ENCODE measurements around the gene SRPK2.

Gene SRPK2

GRCh38 chr7:105141068-105141467, 247.7 kb downstream of the SRPK2 start:
- DNase-seq (ENCODE audit: extremely low read depth, low read depth): peak; percentile 10

GRCh38 chr7:105139381-105139780, 249.3 kb downstream of the SRPK2 start:
- TF ChIP-seq, protein P1, sequence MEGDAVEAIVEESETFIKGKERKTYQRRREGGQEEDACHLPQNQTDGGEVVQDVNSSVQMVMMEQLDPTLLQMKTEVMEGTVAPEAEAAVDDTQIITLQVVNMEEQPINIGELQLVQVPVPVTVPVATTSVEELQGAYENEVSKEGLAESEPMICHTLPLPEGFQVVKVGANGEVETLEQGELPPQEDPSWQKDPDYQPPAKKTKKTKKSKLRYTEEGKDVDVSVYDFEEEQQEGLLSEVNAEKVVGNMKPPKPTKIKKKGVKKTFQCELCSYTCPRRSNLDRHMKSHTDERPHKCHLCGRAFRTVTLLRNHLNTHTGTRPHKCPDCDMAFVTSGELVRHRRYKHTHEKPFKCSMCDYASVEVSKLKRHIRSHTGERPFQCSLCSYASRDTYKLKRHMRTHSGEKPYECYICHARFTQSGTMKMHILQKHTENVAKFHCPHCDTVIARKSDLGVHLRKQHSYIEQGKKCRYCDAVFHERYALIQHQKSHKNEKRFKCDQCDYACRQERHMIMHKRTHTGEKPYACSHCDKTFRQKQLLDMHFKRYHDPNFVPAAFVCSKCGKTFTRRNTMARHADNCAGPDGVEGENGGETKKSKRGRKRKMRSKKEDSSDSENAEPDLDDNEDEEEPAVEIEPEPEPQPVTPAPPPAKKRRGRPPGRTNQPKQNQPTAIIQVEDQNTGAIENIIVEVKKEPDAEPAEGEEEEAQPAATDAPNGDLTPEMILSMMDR (IDR thresholded peaks at IDR 0.05; ENCODE audit: low read depth, low read length): no peak
- DNase-seq (ENCODE audit: extremely low read depth, low read depth): no peak

More at GRCh38 chr7:105141068-105141467, 247.7 kb downstream of the SRPK2 start:
- TF ChIP-seq, protein P1 (IDR thresholded peaks at IDR 0.05; ENCODE audit: low read depth, low read length): peak; percentile 58

GRCh38 chr7:105137898-105138297, 250.8 kb downstream of the SRPK2 start:
- TF ChIP-seq, protein P1 (IDR thresholded peaks at IDR 0.05; ENCODE audit: low read depth, low read length): no peak
- DNase-seq (ENCODE audit: extremely low read depth, low read depth): no peak

DNA sequence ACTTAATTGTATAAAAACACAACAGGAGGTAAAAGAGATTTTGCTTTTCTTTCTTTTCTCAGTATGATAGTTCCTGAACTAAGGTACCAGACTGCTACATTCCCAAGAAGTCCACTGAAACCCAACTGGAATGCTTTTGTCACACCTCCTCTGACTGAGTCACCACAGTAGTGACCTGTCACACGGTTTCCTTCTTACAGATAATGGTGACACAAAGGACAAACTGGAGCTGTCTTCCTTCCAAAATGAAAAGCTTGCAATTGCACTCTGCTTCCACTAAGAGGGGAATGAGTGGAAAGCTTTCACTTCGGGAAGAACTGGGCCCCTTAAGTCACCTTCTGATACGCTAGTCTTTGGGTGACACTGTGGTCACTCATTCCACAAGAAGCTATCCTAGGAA, 252.5 kb downstream of the SRPK2 start:
- TF ChIP-seq, protein P1 (IDR thresholded peaks at IDR 0.05; ENCODE audit: low read depth, low read length): no peak; the same call in 1 of the 2 replicates
- DNase-seq (ENCODE audit: extremely low read depth, low read depth): no peak

- no peak for DNase-seq (ENCODE audit: extremely low read depth, low read depth)
- TF ChIP-seq, protein P1 (IDR thresholded peaks at IDR 0.05; ENCODE audit: low read depth, low read length): no peak
Measured at GRCh38 chr7:105133986-105134655, 254.6 kb downstream of the SRPK2 start.

DNA sequence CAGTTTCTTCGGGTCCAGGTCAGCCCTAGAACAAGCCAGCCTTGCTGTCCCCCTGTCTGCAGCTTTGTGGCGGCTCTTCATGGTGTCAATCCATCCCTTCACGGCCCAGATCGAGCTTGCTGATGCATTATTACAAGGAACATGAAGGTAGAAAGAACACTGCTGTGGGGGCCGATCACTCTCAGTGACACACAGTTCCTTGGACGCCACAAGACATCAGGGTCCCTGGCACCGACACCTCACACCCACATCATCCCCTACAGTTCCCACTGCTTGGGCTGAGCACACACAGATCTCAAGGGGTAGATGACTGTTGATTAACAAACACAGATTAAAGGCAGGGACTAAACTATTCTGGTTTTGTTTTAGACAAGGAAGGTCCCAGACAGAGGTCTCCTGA, 255.4 kb downstream of the SRPK2 start:
- TF ChIP-seq, protein P1 (IDR thresholded peaks at IDR 0.05; ENCODE audit: low read depth, low read length): no peak
- DNase-seq (ENCODE audit: extremely low read depth, low read depth): no peak

GRCh38 chr7:105132835-105133234, 255.9 kb downstream of the SRPK2 start:
- TF ChIP-seq, protein P1 (IDR thresholded peaks at IDR 0.05; ENCODE audit: low read depth, low read length): no peak
- no peak for DNase-seq (ENCODE audit: extremely low read depth, low read depth)

Data from AG09319 (cell line).